Epithelial cell of proximal tubule (primary cell): ENCODE measurements around the gene BRAF. TPM values are rescaled to one million over a fixed set of nuclear protein-coding genes. Genes with fewer than 3 reads are reported as not detected.

Experiments
- DNase-seq: peaks from one replicate; pipeline ENCODE4 v3.0.0-alpha.2; 2011; ENCODE audit warnings: low read depth
- H3K4me3 ChIP-seq: 2 replicates; pipeline ENCODE4 v1.5.1; 2011; ENCODE audit warnings: low read depth, mild to moderate bottlenecking, low read length
- CTCF ChIP-seq: conservative IDR thresholded peaks from 2 replicates; pipeline ENCODE4 v1.5.1; 2012; ENCODE audit warnings: low read depth, mild to moderate bottlenecking, low read length
- total RNA-seq: library from RNA; depleted of rRNA; stranded (reverse); fragments of >200 nt; gene quantifications from 2 replicates; pipeline ENCODE4 v1.2.3, GENCODE V29; 2015

Gene BRAF
- total RNA-seq, 1 donor from 2014 or later, result 7.3 TPM

GRCh38 chr7:140877249-140877524 lies 47.5 kb downstream of the BRAF start:
- DNase-seq, result no peak
- H3K4me3 ChIP-seq, result no peak overlapping the region
- no peak for TF ChIP-seq CTCF

GRCh38 chr7:140876519-140877248 lies 48.0 kb downstream of the BRAF start:
- TF ChIP-seq CTCF, result no peak
- peak; percentile 48 for DNase-seq
- no peak overlapping the region for H3K4me3 ChIP-seq

GRCh38 chr7:140873434-140873833 lies 51.3 kb downstream of the BRAF start:
- no peak for DNase-seq
- TF ChIP-seq CTCF, result no peak
- no peak overlapping the region for H3K4me3 ChIP-seq

GRCh38 chr7:140870003-140870402 lies 54.7 kb downstream of the BRAF start:
- no peak for TF ChIP-seq CTCF
- no peak for DNase-seq

GRCh38 chr7:140869430-140869829 lies 55.3 kb downstream of the BRAF start:
- TF ChIP-seq CTCF, result no peak
- DNase-seq, result no peak
- H3K4me3 ChIP-seq, result no peak overlapping the region

More at GRCh38 chr7:140870003-140870402, 54.7 kb downstream of the BRAF start:
- H3K4me3 ChIP-seq, result no peak overlapping the region

- no peak for DNase-seq
- no peak overlapping the region for H3K4me3 ChIP-seq
- TF ChIP-seq CTCF, result no peak
These were observed 57.0 kb downstream of the BRAF start for GRCh38 chr7:140867467-140868462.

- DNase-seq, result no peak
- no peak for TF ChIP-seq CTCF
- H3K4me3 ChIP-seq, result no peak overlapping the region
These were observed 57.8 kb downstream of the BRAF start for GRCh38 chr7:140866926-140867325.
